ENCODE data around the gene EHD1.
"Not testable (repeated sequence)": the region's sequence is repeated elsewhere in the genome, so short reads cannot be mapped to it uniquely, and the experiment has no call there.

EHD1 gene

GRCh38 chr11:64823568-64824119 is 54.8 kb downstream of the EHD1 start:
- no peak for TF ChIP-seq EZH2phosphoT487 (IDR thresholded peaks at IDR 0.05; ENCODE audit: borderline replicate concordance)
- no peak for TF ChIP-seq CTCF (conservative IDR thresholded peaks at IDR 0.05; ENCODE audit: low read length)
- H2AFZ ChIP-seq (ENCODE audit: low read length), result no peak overlapping the region
- H3K9ac ChIP-seq (ENCODE audit: low read depth, low read length, poor library complexity, severe bottlenecking), result no peak overlapping the region
- no peaks in the 10 kb centered on the region for H3K9me2 ChIP-seq (replicated peaks; ENCODE audit: low read depth, low read length)
- no peaks in the 10 kb centered on the region for H3K79me2 ChIP-seq (ENCODE audit: insufficient read depth, low read length)
- no peaks in the 10 kb centered on the region for H3K27me3 ChIP-seq (ENCODE audit: insufficient read depth, low read length, poor library complexity, severe bottlenecking)
- H3K4me2 ChIP-seq (ENCODE audit: low read depth, low read length, poor library complexity, severe bottlenecking), result no peak overlapping the region
- H3K36me3 ChIP-seq (ENCODE audit: insufficient read depth, low read length), result no peaks in the 10 kb centered on the region
- H4K20me1 ChIP-seq (ENCODE audit: insufficient read depth, low read length, poor library complexity, severe bottlenecking), result no peaks in the 10 kb centered on the region
- no peaks in the 10 kb centered on the region for H3K4me1 ChIP-seq (ENCODE audit: insufficient read depth, low read length, poor library complexity, severe bottlenecking)
- no peaks in the 10 kb centered on the region for H3K9me3 ChIP-seq (ENCODE audit: insufficient read depth, low read depth, low read length)
- no peak overlapping the region for H3K4me3 ChIP-seq (ENCODE audit: low read length, poor library complexity, severe bottlenecking)
- no peaks in the 10 kb centered on the region for H3F3A ChIP-seq (ENCODE audit: low read depth)

GRCh38 chr11:64817476-64817875 is 60.9 kb downstream of the EHD1 start:
- H3K4me2 ChIP-seq (ENCODE audit: low read depth, low read length, poor library complexity, severe bottlenecking), result no peak overlapping the region
- H3K27me3 ChIP-seq (ENCODE audit: insufficient read depth, low read length, poor library complexity, severe bottlenecking), result no peaks in the 10 kb centered on the region
- no peak overlapping the region for H2AFZ ChIP-seq (ENCODE audit: low read length)
- no peaks in the 10 kb centered on the region for H3K9me2 ChIP-seq (replicated peaks; ENCODE audit: low read depth, low read length)
- H3K9ac ChIP-seq (ENCODE audit: low read depth, low read length, poor library complexity, severe bottlenecking), result no peak overlapping the region
- TF ChIP-seq EZH2phosphoT487 (IDR thresholded peaks at IDR 0.05; ENCODE audit: borderline replicate concordance) (no peak), CTCF (conservative IDR thresholded peaks at IDR 0.05; ENCODE audit: low read length) (no peak)
- H4K20me1 ChIP-seq (ENCODE audit: insufficient read depth, low read length, poor library complexity, severe bottlenecking), result no peaks in the 10 kb centered on the region
- H3K36me3 ChIP-seq (ENCODE audit: insufficient read depth, low read length), result no peaks in the 10 kb centered on the region
- no peaks in the 10 kb centered on the region for H3K4me1 ChIP-seq (ENCODE audit: insufficient read depth, low read length, poor library complexity, severe bottlenecking)
- no peaks in the 10 kb centered on the region for H3K79me2 ChIP-seq (ENCODE audit: insufficient read depth, low read length)
- H3K4me3 ChIP-seq (ENCODE audit: low read length, poor library complexity, severe bottlenecking), result no peak overlapping the region
- no peaks in the 10 kb centered on the region for H3F3A ChIP-seq (ENCODE audit: low read depth)
- no peaks in the 10 kb centered on the region for H3K9me3 ChIP-seq (ENCODE audit: insufficient read depth, low read depth, low read length)

- not testable (repeated sequence) for H3K4me1 ChIP-seq (ENCODE audit: insufficient read depth, low read length, poor library complexity, severe bottlenecking); H3K4me2 ChIP-seq (ENCODE audit: low read depth, low read length, poor library complexity, severe bottlenecking); H4K20me1 ChIP-seq (ENCODE audit: insufficient read depth, low read length, poor library complexity, severe bottlenecking)
Observed at GRCh38 chr11:64815433-64815832, 63.0 kb downstream of the EHD1 start.

GRCh38 chr11:64814712-64815187 is 63.7 kb downstream of the EHD1 start:
- H3K9ac ChIP-seq (ENCODE audit: low read depth, low read length, poor library complexity, severe bottlenecking), result no peak overlapping the region
- no peak overlapping the region for H3K4me2 ChIP-seq (ENCODE audit: low read depth, low read length, poor library complexity, severe bottlenecking)
- H3K27me3 ChIP-seq (ENCODE audit: insufficient read depth, low read length, poor library complexity, severe bottlenecking), result no peaks in the 10 kb centered on the region
- H3K4me3 ChIP-seq (ENCODE audit: low read length, poor library complexity, severe bottlenecking), result no peak overlapping the region
- no peaks in the 10 kb centered on the region for H3K9me2 ChIP-seq (replicated peaks; ENCODE audit: low read depth, low read length)
- no peaks in the 10 kb centered on the region for H3F3A ChIP-seq (ENCODE audit: low read depth)
- TF ChIP-seq EZH2phosphoT487 (IDR thresholded peaks at IDR 0.05; ENCODE audit: borderline replicate concordance), result no peak
- H3K79me2 ChIP-seq (ENCODE audit: insufficient read depth, low read length), result peaks cover under 1% of the 10 kb centered on the region
- peaks cover under 1% of the 10 kb centered on the region for H4K20me1 ChIP-seq (ENCODE audit: insufficient read depth, low read length, poor library complexity, severe bottlenecking)
- no peaks in the 10 kb centered on the region for H3K9me3 ChIP-seq (ENCODE audit: insufficient read depth, low read depth, low read length)
- no peaks in the 10 kb centered on the region for H3K36me3 ChIP-seq (ENCODE audit: insufficient read depth, low read length)
- H2AFZ ChIP-seq (ENCODE audit: low read length), result no peak overlapping the region
- H3K4me1 ChIP-seq (ENCODE audit: insufficient read depth, low read length, poor library complexity, severe bottlenecking), result peaks cover 5% of the 10 kb centered on the region

More at GRCh38 chr11:64815433-64815832, 63.0 kb downstream of the EHD1 start:
- not testable (repeated sequence) for H3K27me3 ChIP-seq (ENCODE audit: insufficient read depth, low read length, poor library complexity, severe bottlenecking); H3K9me3 ChIP-seq (ENCODE audit: insufficient read depth, low read depth, low read length); H3K9ac ChIP-seq (ENCODE audit: low read depth, low read length, poor library complexity, severe bottlenecking); H3K79me2 ChIP-seq (ENCODE audit: insufficient read depth, low read length); H3K4me3 ChIP-seq (ENCODE audit: low read length, poor library complexity, severe bottlenecking); H3K36me3 ChIP-seq (ENCODE audit: insufficient read depth, low read length); H3K9me2 ChIP-seq (replicated peaks; ENCODE audit: low read depth, low read length); H2AFZ ChIP-seq (ENCODE audit: low read length); H3F3A ChIP-seq (ENCODE audit: low read depth)
